Keratinocyte (primary cell): ENCODE results near the gene ZBTB48. TPM values are rescaled to one million over a fixed set of nuclear protein-coding genes. Genes with fewer than 3 reads are reported as not detected.

Source experiments
- DNase-seq: peaks from one replicate; pipeline ENCODE4 v3.0.0-alpha.2; 2011; ENCODE audit warnings: low read depth, missing footprints, low spot score
- FAIRE-seq: peaks from 2 replicates; lab custom pipeline; 2011; peaks lifted over from hg19 to GRCh38; lab: Jason Lieb, UNC
- H2AFZ ChIP-seq: 2 replicates; pipeline ENCODE4 v1.6.0; 2012; ENCODE audit warnings: low read length, control low read depth, inconsistent platforms; ENCODE audit not compliant: control insufficient read depth
- H3K27ac ChIP-seq: 2 replicates; pipeline ENCODE4 v1.5.1; 2011; ENCODE audit warnings: low read length; ENCODE audit not compliant: control insufficient read depth, insufficient read depth
- H3K27me3 ChIP-seq: 3 replicates; pipeline ENCODE4 v1.6.0; 2011; ENCODE audit warnings: low read length; ENCODE audit not compliant: control insufficient read depth, insufficient read depth; ENCODE audit errors: extremely low read depth
- H3K36me3 ChIP-seq, 2 experiments: 2 replicates in 1 of 2; 3 replicates in 1 of 2; pipeline ENCODE4 v1.5.1; 2011; ENCODE audit warnings: low read length in 2 of 2, mild to moderate bottlenecking in 1 of 2; ENCODE audit not compliant: control insufficient read depth in 2 of 2, insufficient read depth in 2 of 2; ENCODE audit errors: extremely low read depth in 1 of 2
- H3K4me1 ChIP-seq: 3 replicates; pipeline ENCODE4 v1.5.1; 2011; ENCODE audit warnings: low read length; ENCODE audit not compliant: control insufficient read depth, insufficient read depth; ENCODE audit errors: extremely low read depth
- H3K4me2 ChIP-seq: 3 replicates; pipeline ENCODE4 v1.6.0; 2011; ENCODE audit warnings: low read depth, low read length; ENCODE audit not compliant: control insufficient read depth, insufficient read depth; ENCODE audit errors: extremely low read depth
- H3K4me3 ChIP-seq, 3 experiments: fragments of 200-600 bp in 1 of 3; sonication (generic) in 1 of 3; 2 replicates in 2 of 3; 3 replicates in 1 of 3; pipeline ENCODE4 v1.5.1; 2011 to 2016; ENCODE audit warnings: low read length in 3 of 3, mild to moderate bottlenecking in 3 of 3, control low read depth in 2 of 3, inconsistent platforms in 1 of 3, low read depth in 1 of 3, mixed read lengths in 1 of 3, mixed run types in 1 of 3, moderate library complexity in 1 of 3; ENCODE audit not compliant: control insufficient read depth in 2 of 3, insufficient read depth in 2 of 3; ENCODE audit errors: extremely low read depth in 1 of 3
- H3K79me2 ChIP-seq: 2 replicates; pipeline ENCODE4 v1.6.0; 2012; ENCODE audit warnings: low read length; ENCODE audit not compliant: control insufficient read depth, insufficient read depth
- H3K9ac ChIP-seq: 3 replicates; pipeline ENCODE4 v1.6.0; 2011; ENCODE audit warnings: low read length; ENCODE audit not compliant: control insufficient read depth, insufficient read depth; ENCODE audit errors: extremely low read depth
- H3K9me1 ChIP-seq: 3 replicates; pipeline ENCODE4 v1.6.0; 2011; ENCODE audit warnings: low read length; ENCODE audit not compliant: control insufficient read depth, insufficient read depth; ENCODE audit errors: extremely low read depth
- H3K9me3 ChIP-seq: 2 replicates; pipeline ENCODE4 v1.5.1; 2012; ENCODE audit warnings: low read depth, low read length; ENCODE audit not compliant: control insufficient read depth
- H4K20me1 ChIP-seq: 3 replicates; pipeline ENCODE4 v1.6.0; 2011; ENCODE audit warnings: low read length; ENCODE audit not compliant: control insufficient read depth, insufficient read depth; ENCODE audit errors: extremely low read depth
- EZH2 ChIP-seq: IDR thresholded peaks from one replicate; pipeline ENCODE4 v1.6.1; 2012; ENCODE audit warnings: inconsistent platforms, mild to moderate bottlenecking, low read length, moderate library complexity
- dilution Hi-C: fragments of 300-500 bp; cut with MboI; formaldehyde crosslinking; loops from one replicate; pipeline ENCODE4 v1.7.0; 2020; ENCODE audit warnings: low sequenced_read_pairs; ENCODE audit not compliant: extremely low pct_ligation_motif_present
- polyA plus RNA-seq, 5 experiments: library from polyadenylated mRNA; depleted of rRNA in 3 of 5; stranded (reverse) in 3 of 5; stranded (forward) in 1 of 5; unstranded in 1 of 5; fragments of >200 nt; gene quantifications; 1 replicate in 1 of 5; 2 replicates in 3 of 5; 3 replicates in 1 of 5; pipeline versions ENCODE4 v1.2.1 to v1.2.3, GENCODE V29; 2011 to 2012; ENCODE audit warnings: missing spikeins in 2 of 5, low read depth in 1 of 5, low replicate concordance in 1 of 5
- TF ChIP-seq, protein P1 (sequence below), 3 experiments: IDR thresholded peaks in 1 of 3; conservative IDR thresholded peaks in 1 of 3; optimal IDR thresholded peaks in 1 of 3; 2 replicates in 2 of 3; 3 replicates in 1 of 3; pipeline versions ENCODE3 to v1.5.1; 2011; ENCODE audit warnings: low read length in 3 of 3, mild to moderate bottlenecking in 3 of 3, moderate library complexity in 2 of 3, control low read depth in 1 of 3, inconsistent platforms in 1 of 3; ENCODE audit not compliant: insufficient read depth in 2 of 3; ENCODE audit errors: extremely low read depth in 1 of 3

ZBTB48 gene
- polyA plus RNA-seq, 1 donor (not counting 4 experiments of a cell fraction or from before 2014, with no cell fraction given) = 10.9 TPM

DNA sequence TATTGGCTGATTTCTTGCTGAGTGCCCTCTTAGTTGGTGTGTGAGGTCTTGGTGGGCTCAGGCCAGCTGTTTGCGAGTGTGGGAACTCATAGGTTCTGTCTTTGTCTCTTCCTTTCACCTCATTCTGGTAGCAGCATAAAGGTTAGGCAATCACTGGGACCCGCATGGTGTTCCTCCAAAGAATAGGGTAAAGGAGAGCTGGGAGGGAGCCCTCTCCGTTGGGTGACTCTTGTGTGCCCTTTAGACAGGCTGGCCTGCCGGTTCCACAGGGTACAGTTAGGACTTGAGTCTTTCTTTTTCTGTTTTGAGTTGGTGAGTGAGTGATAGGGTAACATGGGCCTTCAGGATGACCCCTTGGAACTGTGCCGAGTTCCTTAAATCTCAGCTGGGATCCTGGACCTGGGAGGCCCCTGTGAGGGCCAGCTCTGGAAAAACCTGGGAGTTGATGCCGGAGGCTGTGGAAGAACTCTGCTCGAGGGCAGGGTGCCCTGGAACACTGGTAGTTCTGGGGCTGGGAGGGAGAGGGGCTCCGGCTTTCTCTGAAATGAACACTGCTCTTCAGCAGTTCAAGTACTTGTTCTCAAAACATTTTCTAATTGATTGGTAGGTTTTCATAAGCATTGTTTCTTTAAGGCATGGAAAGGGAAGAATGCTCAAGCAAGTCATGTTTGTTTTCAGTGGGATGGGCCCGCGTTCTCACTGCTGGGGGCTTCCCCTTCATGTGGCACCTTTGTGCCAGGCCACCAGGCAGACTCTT lies 42.8 kb downstream of the ZBTB48 start:
- H3K36me3 ChIP-seq = peaks cover 21 to 25% of the 10 kb centered on the region in 2 experiments
- no peaks in the 10 kb centered on the region for H3K9me1 ChIP-seq
- no peak overlapping the region for H3K4me3 ChIP-seq
- H3K9ac ChIP-seq = no peak overlapping the region
- no peak for TF ChIP-seq EZH2
- TF ChIP-seq, protein P1, sequence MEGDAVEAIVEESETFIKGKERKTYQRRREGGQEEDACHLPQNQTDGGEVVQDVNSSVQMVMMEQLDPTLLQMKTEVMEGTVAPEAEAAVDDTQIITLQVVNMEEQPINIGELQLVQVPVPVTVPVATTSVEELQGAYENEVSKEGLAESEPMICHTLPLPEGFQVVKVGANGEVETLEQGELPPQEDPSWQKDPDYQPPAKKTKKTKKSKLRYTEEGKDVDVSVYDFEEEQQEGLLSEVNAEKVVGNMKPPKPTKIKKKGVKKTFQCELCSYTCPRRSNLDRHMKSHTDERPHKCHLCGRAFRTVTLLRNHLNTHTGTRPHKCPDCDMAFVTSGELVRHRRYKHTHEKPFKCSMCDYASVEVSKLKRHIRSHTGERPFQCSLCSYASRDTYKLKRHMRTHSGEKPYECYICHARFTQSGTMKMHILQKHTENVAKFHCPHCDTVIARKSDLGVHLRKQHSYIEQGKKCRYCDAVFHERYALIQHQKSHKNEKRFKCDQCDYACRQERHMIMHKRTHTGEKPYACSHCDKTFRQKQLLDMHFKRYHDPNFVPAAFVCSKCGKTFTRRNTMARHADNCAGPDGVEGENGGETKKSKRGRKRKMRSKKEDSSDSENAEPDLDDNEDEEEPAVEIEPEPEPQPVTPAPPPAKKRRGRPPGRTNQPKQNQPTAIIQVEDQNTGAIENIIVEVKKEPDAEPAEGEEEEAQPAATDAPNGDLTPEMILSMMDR (optimal IDR thresholded peaks at IDR 0.05 in 1 of 3, IDR thresholded peaks at IDR 0.05 in 1 of 3, conservative IDR thresholded peaks at IDR 0.05 in 1 of 3; ENCODE audit: extremely low read depth in 1 of 3, insufficient read depth in 2 of 3, low read length in 3 of 3) = no peak
- H3K4me1 ChIP-seq = peaks cover 11% of the 10 kb centered on the region
- peaks cover 34% of the 10 kb centered on the region for H3K79me2 ChIP-seq
- H3K4me2 ChIP-seq = no peak overlapping the region
- no peak overlapping the region for H3K27ac ChIP-seq
- dilution Hi-C loops = no loop called here
- H2AFZ ChIP-seq = no peak overlapping the region
- H3K9me3 ChIP-seq = no peaks in the 10 kb centered on the region
- FAIRE-seq = no peak
- H4K20me1 ChIP-seq = peaks cover 2% of the 10 kb centered on the region
- no peak for DNase-seq
- no peaks in the 10 kb centered on the region for H3K27me3 ChIP-seq

DNA sequence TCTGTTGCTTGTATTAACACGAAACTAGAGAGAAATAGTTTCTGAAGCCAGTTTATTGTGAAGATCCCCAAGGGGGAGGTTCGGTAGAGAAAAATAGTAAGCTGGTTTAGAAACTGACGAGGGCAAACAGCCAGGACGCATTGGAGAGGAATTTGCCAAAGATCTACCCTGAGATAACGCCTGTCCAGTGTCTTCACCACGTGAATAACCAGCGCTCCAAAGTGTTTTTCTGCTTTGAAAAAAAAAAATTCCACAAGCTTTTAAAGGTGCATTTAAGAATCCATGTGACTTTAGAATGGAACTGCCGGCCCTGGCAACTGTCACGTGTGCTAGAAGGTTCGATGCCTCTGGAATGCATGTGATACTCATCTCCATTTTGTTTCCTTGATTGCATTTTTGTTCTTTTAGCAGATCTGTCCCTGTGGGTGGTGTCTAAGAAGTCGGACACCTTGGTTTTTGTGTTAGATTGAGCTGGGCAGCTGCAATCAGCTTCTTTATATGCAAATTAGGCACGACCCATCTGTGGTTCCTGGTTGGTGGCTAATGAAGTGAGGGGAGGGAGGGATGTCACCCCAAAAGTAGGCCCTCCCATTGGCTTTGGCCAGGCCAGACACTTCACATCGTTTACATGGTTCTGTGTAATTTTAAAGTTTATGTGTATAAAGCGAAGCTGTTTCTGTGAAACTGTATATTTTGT lies 43.6 kb downstream of the ZBTB48 start:
- Histone ChIP-seq H3K9ac (no peak overlapping the region), H3K9me3 (no peaks in the 10 kb centered on the region), H3K4me3 (no peak overlapping the region), H3K9me1 (no peaks in the 10 kb centered on the region), H3K79me2 (peaks cover 34% of the 10 kb centered on the region), H3K4me2 (no peak overlapping the region), H4K20me1 (peaks cover 2% of the 10 kb centered on the region), H3K4me1 (peaks cover 11% of the 10 kb centered on the region), H3K27me3 (no peaks in the 10 kb centered on the region), H3K36me3 (peaks cover 17 to 21% of the 10 kb centered on the region in 2 experiments), H2AFZ (no peak overlapping the region), H3K27ac (no peak overlapping the region)
- dilution Hi-C loops = no loop called here
- DNase-seq (no peak), FAIRE-seq (no peak)
- TF ChIP-seq EZH2 = no peak
- TF ChIP-seq, protein P1 (optimal IDR thresholded peaks at IDR 0.05 in 1 of 3, IDR thresholded peaks at IDR 0.05 in 1 of 3, conservative IDR thresholded peaks at IDR 0.05 in 1 of 3; ENCODE audit: extremely low read depth in 1 of 3, insufficient read depth in 2 of 3, low read length in 3 of 3) = no peak
